ENCODE data around the gene PIK3C2A.

PIK3C2A gene

GRCh38 chr11:17164361-17165246 lies 43.2 kb downstream of the PIK3C2A start:
- WGBS (ENCODE audit: extremely low coverage, insufficient coverage, insufficient read length), result no CpG with 5 or more reads among the region's 1 CpG
- H4K8ac ChIP-seq (ENCODE audit: low read depth, low read length), result no peak overlapping the region

GRCh38 chr11:17163736-17164135 lies 44.0 kb downstream of the PIK3C2A start:
- DNase-seq, result no peak

More at GRCh38 chr11:17164361-17165246, 43.2 kb downstream of the PIK3C2A start:
- Histone ChIP-seq H3K36me3 (ENCODE audit: control insufficient read depth in 1 of 2, insufficient read depth in 2 of 2, low read length in 2 of 2) (peaks cover 3 to 16% of the 10 kb centered on the region in 2 experiments), H2AFZ (ENCODE audit: insufficient read depth, low read length, poor library complexity) (no peak overlapping the region), H2BK12ac (ENCODE audit: low read length) (no peak overlapping the region), H3K4ac (ENCODE audit: low read depth, low read length) (no peak overlapping the region), H3K4me3 (ENCODE audit: low read depth, low read length) (no peak overlapping the region), H3K14ac (ENCODE audit: low read length) (no peak overlapping the region), H3K9ac (ENCODE audit: low read length) (no peak overlapping the region), H3K27ac (ENCODE audit: low read depth, low read length) (no peak overlapping the region), H2BK5ac (ENCODE audit: low read depth, low read length, poor library complexity) (no peak overlapping the region), H2BK120ac (ENCODE audit: insufficient read depth, low read length, poor library complexity) (no peak overlapping the region), H3K79me2 (ENCODE audit: control insufficient read depth, insufficient read depth, low read length, poor library complexity) (peaks cover 2% of the 10 kb centered on the region), H3K4me1 (ENCODE audit: control insufficient read depth in 1 of 2, insufficient read depth in 2 of 2, low read length in 2 of 2) (no peaks in the 10 kb centered on the region), H3K23ac (ENCODE audit: low read length) (no peak overlapping the region), H3K4me2 (ENCODE audit: low read length) (no peak overlapping the region), H3K27me3 (ENCODE audit: insufficient read depth, low read length) (no peaks in the 10 kb centered on the region), H4K12ac (ENCODE audit: low read depth, low read length) (no peak overlapping the region), H3K79me1 (ENCODE audit: low read length) (no peaks in the 10 kb centered on the region), H2AK5ac (ENCODE audit: low read length) (no peak overlapping the region), H3K9me3 (ENCODE audit: insufficient read depth, low read depth, low read length) (no peaks in the 10 kb centered on the region), H4K91ac (ENCODE audit: low read depth, low read length) (no peak overlapping the region), H3K18ac (ENCODE audit: low read length) (no peak overlapping the region)
- DNase-seq, result no peak

GRCh38 chr11:17163291-17163690 lies 44.5 kb downstream of the PIK3C2A start:
- Histone ChIP-seq H3K4me1 (ENCODE audit: control insufficient read depth in 1 of 2, insufficient read depth in 2 of 2, low read length in 2 of 2) (no peaks in the 10 kb centered on the region), H2AK5ac (ENCODE audit: low read length) (no peak overlapping the region), H3K14ac (ENCODE audit: low read length) (no peak overlapping the region), H4K91ac (ENCODE audit: low read depth, low read length) (no peak overlapping the region), H2BK12ac (ENCODE audit: low read length) (no peak overlapping the region), H3K4me3 (ENCODE audit: low read depth, low read length) (no peak overlapping the region), H3K4ac (ENCODE audit: low read depth, low read length) (peak overlapping the region; percentile 9), H2AFZ (ENCODE audit: insufficient read depth, low read length, poor library complexity) (no peak overlapping the region), H2BK120ac (ENCODE audit: insufficient read depth, low read length, poor library complexity) (no peak overlapping the region), H3K36me3 (ENCODE audit: control insufficient read depth in 1 of 2, insufficient read depth in 2 of 2, low read length in 2 of 2) (peaks cover 3 to 9% of the 10 kb centered on the region in 2 experiments), H4K12ac (ENCODE audit: low read depth, low read length) (no peak overlapping the region), H3K18ac (ENCODE audit: low read length) (no peak overlapping the region), H4K8ac (ENCODE audit: low read depth, low read length) (no peak overlapping the region), H3K79me1 (ENCODE audit: low read length) (no peaks in the 10 kb centered on the region), H3K9me3 (ENCODE audit: insufficient read depth, low read depth, low read length) (no peaks in the 10 kb centered on the region), H3K9ac (ENCODE audit: low read length) (no peak overlapping the region), H3K79me2 (ENCODE audit: control insufficient read depth, insufficient read depth, low read length, poor library complexity) (peaks cover 2% of the 10 kb centered on the region), H3K27me3 (ENCODE audit: insufficient read depth, low read length) (no peaks in the 10 kb centered on the region), H3K4me2 (ENCODE audit: low read length) (no peak overlapping the region), H3K23ac (ENCODE audit: low read length) (no peak overlapping the region), H2BK5ac (ENCODE audit: low read depth, low read length, poor library complexity) (no peak overlapping the region), H3K27ac (ENCODE audit: low read depth, low read length) (no peak overlapping the region)
- no CpG with 5 or more reads among the region's 5 CpGs for WGBS (ENCODE audit: extremely low coverage, insufficient coverage, insufficient read length)
- DNase-seq, result no peak

More at GRCh38 chr11:17163736-17164135, 44.0 kb downstream of the PIK3C2A start:
- Histone ChIP-seq H4K8ac (ENCODE audit: low read depth, low read length) (no peak overlapping the region), H3K4me3 (ENCODE audit: low read depth, low read length) (no peak overlapping the region), H3K36me3 (ENCODE audit: control insufficient read depth in 1 of 2, insufficient read depth in 2 of 2, low read length in 2 of 2) (peaks cover 3 to 13% of the 10 kb centered on the region in 2 experiments), H3K79me1 (ENCODE audit: low read length) (no peaks in the 10 kb centered on the region), H2BK12ac (ENCODE audit: low read length) (no peak overlapping the region), H4K91ac (ENCODE audit: low read depth, low read length) (no peak overlapping the region), H2BK5ac (ENCODE audit: low read depth, low read length, poor library complexity) (no peak overlapping the region), H3K79me2 (ENCODE audit: control insufficient read depth, insufficient read depth, low read length, poor library complexity) (peaks cover 2% of the 10 kb centered on the region), H2AK5ac (ENCODE audit: low read length) (no peak overlapping the region), H3K4ac (ENCODE audit: low read depth, low read length) (no peak overlapping the region), H3K9ac (ENCODE audit: low read length) (no peak overlapping the region), H3K4me1 (ENCODE audit: control insufficient read depth in 1 of 2, insufficient read depth in 2 of 2, low read length in 2 of 2) (no peaks in the 10 kb centered on the region), H3K14ac (ENCODE audit: low read length) (no peak overlapping the region), H3K18ac (ENCODE audit: low read length) (no peak overlapping the region), H3K9me3 (ENCODE audit: insufficient read depth, low read depth, low read length) (no peaks in the 10 kb centered on the region), H4K12ac (ENCODE audit: low read depth, low read length) (no peak overlapping the region), H3K27me3 (ENCODE audit: insufficient read depth, low read length) (no peaks in the 10 kb centered on the region), H3K4me2 (ENCODE audit: low read length) (no peak overlapping the region), H2BK120ac (ENCODE audit: insufficient read depth, low read length, poor library complexity) (no peak overlapping the region), H3K23ac (ENCODE audit: low read length) (no peak overlapping the region), H3K27ac (ENCODE audit: low read depth, low read length) (no peak overlapping the region), H2AFZ (ENCODE audit: insufficient read depth, low read length, poor library complexity) (no peak overlapping the region)
- WGBS (ENCODE audit: extremely low coverage, insufficient coverage, insufficient read length), result no CpG with 5 or more reads among the region's 2 CpGs

DNA sequence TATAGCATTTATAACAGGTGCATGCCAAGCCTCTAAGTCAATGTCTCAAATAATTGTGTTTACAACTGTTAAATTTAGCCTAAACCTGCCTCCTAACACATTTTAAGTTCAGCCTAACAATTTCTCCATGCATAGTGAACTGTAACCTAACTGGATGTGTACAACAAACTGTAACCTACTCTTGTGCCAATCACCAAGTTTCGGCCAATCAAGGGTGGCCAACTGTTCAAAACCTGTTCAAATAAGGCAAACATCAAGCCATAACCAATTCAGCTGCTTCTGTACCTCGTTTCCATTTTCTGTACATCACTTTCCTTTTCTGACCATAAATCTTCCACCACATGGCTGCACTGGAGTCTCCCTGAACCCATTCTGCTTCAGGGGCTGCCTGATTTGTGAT lies 45.4 kb downstream of the PIK3C2A start:
- H3K4me2 ChIP-seq (ENCODE audit: low read length), result no peak overlapping the region
- DNase-seq, result no peak
- H3K36me3 ChIP-seq (ENCODE audit: control insufficient read depth in 1 of 2, insufficient read depth in 2 of 2, low read length in 2 of 2), result peaks cover 5 to 9% of the 10 kb centered on the region in 2 experiments

More for the DNA sequence above, 45.4 kb downstream of the PIK3C2A start:
- no peak overlapping the region for H2BK12ac ChIP-seq (ENCODE audit: low read length)
- H3K23ac ChIP-seq (ENCODE audit: low read length), result no peak overlapping the region
- no peak overlapping the region for H3K4me3 ChIP-seq (ENCODE audit: low read depth, low read length)
- H4K12ac ChIP-seq (ENCODE audit: low read depth, low read length), result no peak overlapping the region
- no peak overlapping the region for H4K8ac ChIP-seq (ENCODE audit: low read depth, low read length)
- no peak overlapping the region for H2AK5ac ChIP-seq (ENCODE audit: low read length)
- H4K91ac ChIP-seq (ENCODE audit: low read depth, low read length), result no peak overlapping the region
- H3K79me2 ChIP-seq (ENCODE audit: control insufficient read depth, insufficient read depth, low read length, poor library complexity), result peaks cover 2% of the 10 kb centered on the region
- H3K4me1 ChIP-seq (ENCODE audit: control insufficient read depth in 1 of 2, insufficient read depth in 2 of 2, low read length in 2 of 2), result no peaks in the 10 kb centered on the region
- no peak overlapping the region for H3K27ac ChIP-seq (ENCODE audit: low read depth, low read length)
- no peaks in the 10 kb centered on the region for H3K79me1 ChIP-seq (ENCODE audit: low read length)
- H2BK5ac ChIP-seq (ENCODE audit: low read depth, low read length, poor library complexity), result no peak overlapping the region
- H3K14ac ChIP-seq (ENCODE audit: low read length), result no peak overlapping the region
- no CpG with 5 or more reads among the region's 2 CpGs for WGBS (ENCODE audit: extremely low coverage, insufficient coverage, insufficient read length)
- H3K9me3 ChIP-seq (ENCODE audit: insufficient read depth, low read depth, low read length), result no peaks in the 10 kb centered on the region
- no peak overlapping the region for H3K18ac ChIP-seq (ENCODE audit: low read length)
- H3K4ac ChIP-seq (ENCODE audit: low read depth, low read length), result no peak overlapping the region
- no peak overlapping the region for H3K9ac ChIP-seq (ENCODE audit: low read length)
- no peaks in the 10 kb centered on the region for H3K27me3 ChIP-seq (ENCODE audit: insufficient read depth, low read length)
- H2AFZ ChIP-seq (ENCODE audit: insufficient read depth, low read length, poor library complexity), result no peak overlapping the region
- no peak overlapping the region for H2BK120ac ChIP-seq (ENCODE audit: insufficient read depth, low read length, poor library complexity)
